ENCODE results near the gene BRD4. TPM values are rescaled to one million over a fixed set of nuclear protein-coding genes. Genes with fewer than 3 reads are reported as not detected.
A peak's percentile ranks its signal among the peaks of the same experiment; 100 is the strongest.

BRD4 gene
- total and polyA plus RNA-seq, 2 of the 13 experiments (the other 11 are each of a cell fraction or from before 2014, with no cell fraction given), result 10.5 to 11.4 TPM

- no peak for TF ChIP-seq JUNB (CRISPR knock-in tag; IDR thresholded peaks at IDR 0.05; ENCODE audit: borderline replicate concordance)
- no peak; the same call in 1 of the 2 replicates for TF ChIP-seq ZBTB43 (CRISPR knock-in tag; conservative IDR thresholded peaks at IDR 0.05)
- TF ChIP-seq ETV6 (CRISPR knock-in tag; conservative IDR thresholded peaks at IDR 0.05), result no peak; the same call in 1 of the 2 replicates
- TF ChIP-seq THAP9 (CRISPR knock-in tag; IDR thresholded peaks at IDR 0.05; ENCODE audit: borderline replicate concordance), result no peak
- no peak for TF ChIP-seq CBX2 (IDR thresholded peaks at IDR 0.05; ENCODE audit: low read depth, low read length)
- no peak for TF ChIP-seq CBX2 (CRISPR knock-in tag; IDR thresholded peaks at IDR 0.05; ENCODE audit: low read depth)
- no peak for TF ChIP-seq RFX3 (CRISPR knock-in tag; IDR thresholded peaks at IDR 0.05)
- no peak for TF ChIP-seq ZNF124 (CRISPR knock-in tag; IDR thresholded peaks at IDR 0.05)
- peak; percentile 97 for TF ChIP-seq ZFY (CRISPR knock-in tag; IDR thresholded peaks at IDR 0.05)
- no peak for TF ChIP-seq STAT6 (CRISPR knock-in tag; IDR thresholded peaks at IDR 0.05; ENCODE audit: borderline replicate concordance)
- TF ChIP-seq E2F1 (CRISPR knock-in tag; IDR thresholded peaks at IDR 0.05), result no peak; the same call in 1 of the 2 replicates
Measured at GRCh38 chr19:15379083-15379998, 47.0 kb upstream of the BRD4 start, which contains the start of gene AKAP8 (continued).
